HEK293T (cell line): ENCODE measurements around the gene GAK.

Source experiments
- CTCF ChIA-PET: fragments of 350-600 bp; formaldehyde crosslinking; extraction: SDS; loops from one replicate; lab custom pipeline; 2021; ENCODE audit warnings: antibody characterized with exemption, inconsistent platforms; lab: Yijun Ruan, JAX
- POLR2A ChIA-PET: fragments of 350-600 bp; formaldehyde crosslinking; extraction: SDS; loops from one replicate; lab custom pipeline; 2020; ENCODE audit warnings: antibody characterized with exemption, inconsistent platforms; lab: Yijun Ruan, JAX
- DNase-seq: peaks from one replicate; pipeline ENCODE4 v3.0.0; 2012; ENCODE audit warnings: mixed read lengths; ENCODE audit errors: extremely low spot score
- ARNT ChIP-seq: fragments of 450-650 bp; IDR thresholded peaks from 2 replicates; pipeline ENCODE4 v1.6.1; 2017; ENCODE audit warnings: mild to moderate bottlenecking
- BHLHE40 ChIP-seq: fragments of 450-650 bp; IDR thresholded peaks from 2 replicates; pipeline ENCODE4 v1.6.1; 2016; ENCODE audit warnings: mild to moderate bottlenecking, moderate library complexity, borderline replicate concordance
- CTBP1 ChIP-seq: fragments of 450-650 bp; IDR thresholded peaks from 2 replicates; pipeline ENCODE4 v1.6.1; 2016; ENCODE audit warnings: borderline replicate concordance
- ELF4 ChIP-seq: fragments of 450-650 bp; IDR thresholded peaks from 2 replicates; pipeline ENCODE4 v1.6.1; 2017; ENCODE audit warnings: antibody characterized with exemption
- FOXA1 ChIP-seq: fragments of 450-650 bp; IDR thresholded peaks from 2 replicates; pipeline ENCODE4 v1.6.1; 2016; ENCODE audit warnings: mild to moderate bottlenecking
- FOXK2 ChIP-seq: fragments of 450-650 bp; IDR thresholded peaks from 2 replicates; pipeline ENCODE4 v1.6.1; 2016; ENCODE audit warnings: mild to moderate bottlenecking
- FOXM1 ChIP-seq: fragments of 450-650 bp; IDR thresholded peaks from 2 replicates; pipeline ENCODE4 v1.6.1; 2017; ENCODE audit warnings: mild to moderate bottlenecking, borderline replicate concordance
- HDGF ChIP-seq: fragments of 450-650 bp; IDR thresholded peaks from 2 replicates; pipeline ENCODE4 v1.6.1; 2017; ENCODE audit warnings: antibody characterized with exemption, borderline replicate concordance
- L3MBTL2 ChIP-seq: fragments of 450-650 bp; conservative IDR thresholded peaks from 2 replicates; pipeline ENCODE4 v1.6.1; 2016; ENCODE audit warnings: mild to moderate bottlenecking
- LEF1 ChIP-seq: fragments of 450-650 bp; IDR thresholded peaks from 2 replicates; pipeline ENCODE4 v1.6.1; 2017; ENCODE audit warnings: mild to moderate bottlenecking, borderline replicate concordance
- NFRKB ChIP-seq: fragments of 450-650 bp; IDR thresholded peaks from 2 replicates; pipeline ENCODE4 v1.6.1; 2016; ENCODE audit warnings: mild to moderate bottlenecking, moderate library complexity
- SP1 ChIP-seq: fragments of 450-650 bp; IDR thresholded peaks from 2 replicates; pipeline ENCODE4 v1.6.1; 2017
- SUZ12 ChIP-seq: fragments of 450-650 bp; IDR thresholded peaks from 2 replicates; pipeline ENCODE4 v1.6.1; 2016; ENCODE audit warnings: mild to moderate bottlenecking
- TARDBP ChIP-seq: fragments of 450-650 bp; IDR thresholded peaks from 2 replicates; pipeline ENCODE4 v1.6.1; 2016
- ZNF384 ChIP-seq: fragments of 450-650 bp; IDR thresholded peaks from 2 replicates; pipeline ENCODE4 v1.6.1; 2016
- TF ChIP-seq, protein P1 (sequence below): fragments of 450-650 bp; IDR thresholded peaks from 2 replicates; pipeline ENCODE4 v1.6.1; 2016

Gene GAK

DNA sequence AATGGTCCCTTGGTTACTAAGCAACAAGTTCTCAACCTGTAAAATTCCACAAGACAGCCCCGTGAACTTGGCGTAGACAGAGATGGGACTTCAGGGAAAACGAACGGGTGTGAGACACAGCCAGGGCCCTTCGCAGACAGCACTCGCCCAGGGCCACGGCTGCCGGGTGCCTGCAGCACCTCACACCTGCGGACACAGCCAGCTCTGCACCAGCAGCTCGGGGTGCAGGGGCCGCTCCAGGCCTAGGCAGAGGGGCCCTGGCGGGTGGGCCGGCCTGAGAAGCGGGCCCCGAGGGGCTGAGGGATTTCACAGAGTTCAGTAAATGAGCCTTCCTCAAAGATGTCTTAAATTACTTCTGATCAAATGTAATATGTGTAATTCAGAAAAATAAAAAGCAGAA lies 34.0 kb downstream of the GAK start:
- ChIA-PET POLR2A (interaction anchor here (2.4 kb wide), 1 partner anchor 34 kb away, joined by 10 read pairs; the partner anchor contains the start of genes GAK and TMEM175), CTCF (no interaction called here)
- TF ChIP-seq NFRKB (no peak), ELF4 (no peak), L3MBTL2 (no peak), FOXK2 (no peak), FOXM1 (no peak), SUZ12 (no peak), BHLHE40 (no peak), SP1 (no peak), ARNT (no peak), ZNF384 (no peak), CTBP1 (no peak)
- TF ChIP-seq, protein P1, sequence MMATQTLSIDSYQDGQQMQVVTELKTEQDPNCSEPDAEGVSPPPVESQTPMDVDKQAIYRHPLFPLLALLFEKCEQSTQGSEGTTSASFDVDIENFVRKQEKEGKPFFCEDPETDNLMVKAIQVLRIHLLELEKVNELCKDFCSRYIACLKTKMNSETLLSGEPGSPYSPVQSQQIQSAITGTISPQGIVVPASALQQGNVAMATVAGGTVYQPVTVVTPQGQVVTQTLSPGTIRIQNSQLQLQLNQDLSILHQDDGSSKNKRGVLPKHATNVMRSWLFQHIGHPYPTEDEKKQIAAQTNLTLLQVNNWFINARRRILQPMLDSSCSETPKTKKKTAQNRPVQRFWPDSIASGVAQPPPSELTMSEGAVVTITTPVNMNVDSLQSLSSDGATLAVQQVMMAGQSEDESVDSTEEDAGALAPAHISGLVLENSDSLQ = no peak
- DNase-seq = no peak

DNA sequence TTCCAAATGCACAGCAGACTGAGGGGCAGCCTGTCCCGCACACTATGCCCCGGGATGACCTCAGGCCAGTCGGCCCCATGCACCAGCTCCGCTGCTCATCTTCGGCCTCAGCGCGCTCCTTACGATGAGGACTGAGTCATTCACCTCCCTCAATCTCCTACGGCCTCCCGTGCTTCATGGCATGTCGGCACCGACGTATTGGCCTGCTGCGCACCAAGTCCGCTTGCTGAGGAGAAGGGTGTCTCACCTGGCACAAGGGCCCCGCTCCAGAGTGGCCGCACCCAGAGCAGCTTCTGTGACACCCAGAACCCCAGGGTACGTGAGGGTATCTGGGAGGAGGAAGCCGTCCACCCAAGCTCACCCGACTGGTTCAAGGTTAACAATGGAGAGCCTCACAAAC lies 35.5 kb downstream of the GAK start:
- no peak for DNase-seq
- ChIA-PET CTCF (interaction anchor here (1.2 kb wide), 1 partner anchor 30 kb away, joined by 3 read pairs; no protein-coding TSS in a partner anchor), POLR2A (interaction anchor here (2.0 to 2.4 kb wide), 2 partner anchors 35 to 90 kb away, joined by 4 to 10 read pairs; partner anchors contain the start of genes GAK, IDUA and TMEM175)
- TF ChIP-seq BHLHE40 (no peak), CTBP1 (no peak), ZNF384 (no peak), LEF1 (no peak), ARNT (no peak), NFRKB (no peak), FOXA1 (no peak), SUZ12 (no peak), HDGF (no peak), FOXK2 (no peak), FOXM1 (no peak), ELF4 (no peak)
- TF ChIP-seq, protein P1 = no peak

DNA sequence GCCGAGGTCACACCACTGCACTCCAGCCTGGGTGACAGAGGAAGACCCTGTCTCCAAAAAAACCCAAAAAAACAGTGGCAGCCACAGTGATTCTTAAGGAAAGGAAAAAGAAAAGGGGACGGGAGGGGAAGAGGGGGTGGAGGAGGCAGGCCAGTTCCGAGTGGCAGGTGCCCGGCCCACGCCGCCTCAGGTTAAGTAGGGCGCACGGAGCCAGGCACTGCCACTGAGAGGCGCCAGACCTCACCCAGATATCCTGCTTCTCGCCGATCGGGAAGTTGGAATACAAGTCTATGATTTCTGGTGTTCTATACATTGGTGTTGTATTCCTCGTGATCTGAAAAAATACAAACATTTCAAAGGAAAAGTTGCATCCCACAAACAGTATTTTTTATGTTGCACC lies 35.9 kb downstream of the GAK start:
- ChIA-PET POLR2A (interaction anchor here (2.0 kb wide), 1 partner anchor 91 kb away, joined by 4 read pairs; the partner anchor contains the start of gene IDUA), CTCF (interaction anchor here (1.2 kb wide), 1 partner anchor 30 kb away, joined by 3 read pairs; no protein-coding TSS in a partner anchor)
- TF ChIP-seq BHLHE40 (no peak), LEF1 (no peak), ARNT (no peak), SUZ12 (no peak), ELF4 (no peak), L3MBTL2 (no peak), FOXA1 (no peak), FOXM1 (no peak), CTBP1 (no peak), ZNF384 (no peak)
- no peak for DNase-seq

DNA sequence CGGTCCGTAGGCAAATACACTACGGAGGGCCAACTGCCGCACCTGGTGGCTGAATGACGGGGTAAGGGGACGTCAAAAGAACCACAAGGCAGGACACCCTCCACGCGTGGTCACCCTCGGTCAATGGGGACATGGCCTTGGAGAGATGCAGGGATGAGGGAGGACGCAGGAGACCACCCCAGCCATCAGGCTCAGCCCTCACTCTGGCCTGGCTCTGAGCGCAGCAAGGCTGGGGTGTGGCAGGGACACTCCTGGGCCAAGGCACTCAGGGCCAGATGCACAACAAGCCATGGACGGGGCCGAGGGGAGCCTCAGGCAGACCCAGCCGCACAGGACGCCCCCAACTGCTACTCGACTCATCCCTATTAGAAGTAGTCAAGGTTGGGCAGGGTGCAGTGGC lies 36.5 kb downstream of the GAK start:
- TF ChIP-seq SP1 = no peak
- no peak for TF ChIP-seq ARNT
- TF ChIP-seq FOXA1 = no peak
- TF ChIP-seq TARDBP = no peak
- TF ChIP-seq LEF1 = no peak
- TF ChIP-seq FOXM1 = no peak
- no peak for TF ChIP-seq ELF4
- CTCF ChIA-PET = no interaction called here
- POLR2A ChIA-PET = interaction anchor here (2.0 kb wide), 1 partner anchor 91 kb away, joined by 4 read pairs; the partner anchor contains the start of gene IDUA
- no peak for DNase-seq

DNA sequence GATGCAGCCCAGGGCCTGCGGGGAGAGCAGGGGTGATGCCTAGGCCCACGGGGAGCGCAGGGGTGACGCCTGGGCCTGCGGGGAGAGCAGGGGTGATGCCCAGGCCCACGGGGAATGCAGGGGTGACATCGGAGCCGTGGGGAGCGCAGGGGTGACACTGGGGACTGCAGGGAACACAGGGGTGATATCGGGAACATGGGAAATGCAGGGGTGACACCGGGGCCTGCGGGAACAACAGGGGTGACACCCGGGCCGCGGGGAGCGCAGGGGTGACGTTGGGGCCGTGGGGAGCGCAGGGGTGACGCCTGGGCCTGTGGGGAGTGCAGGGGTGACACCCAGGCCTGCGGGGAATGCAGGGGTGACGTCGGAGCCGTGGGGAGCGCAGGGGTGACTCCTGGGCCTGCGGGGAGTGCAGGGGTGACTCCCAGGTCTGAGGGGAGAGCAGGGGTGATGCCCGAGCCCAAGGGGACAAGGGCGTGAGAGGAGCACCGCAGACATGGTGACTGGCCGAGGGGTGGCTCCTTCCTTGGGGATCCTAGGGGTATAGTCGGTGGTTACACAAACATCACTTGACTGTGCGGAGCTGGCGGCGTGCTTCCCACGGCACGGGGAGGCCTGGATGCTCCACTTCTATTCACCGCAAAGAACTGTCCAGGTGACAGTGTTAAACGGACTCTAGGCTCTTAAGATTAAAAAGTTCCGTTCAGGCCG lies 38.0 kb downstream of the GAK start:
- POLR2A ChIA-PET = no interaction called here
- DNase-seq = no peak
- CTCF ChIA-PET = no interaction called here
- TF ChIP-seq ARNT (no peak), BHLHE40 (no peak)

DNA sequence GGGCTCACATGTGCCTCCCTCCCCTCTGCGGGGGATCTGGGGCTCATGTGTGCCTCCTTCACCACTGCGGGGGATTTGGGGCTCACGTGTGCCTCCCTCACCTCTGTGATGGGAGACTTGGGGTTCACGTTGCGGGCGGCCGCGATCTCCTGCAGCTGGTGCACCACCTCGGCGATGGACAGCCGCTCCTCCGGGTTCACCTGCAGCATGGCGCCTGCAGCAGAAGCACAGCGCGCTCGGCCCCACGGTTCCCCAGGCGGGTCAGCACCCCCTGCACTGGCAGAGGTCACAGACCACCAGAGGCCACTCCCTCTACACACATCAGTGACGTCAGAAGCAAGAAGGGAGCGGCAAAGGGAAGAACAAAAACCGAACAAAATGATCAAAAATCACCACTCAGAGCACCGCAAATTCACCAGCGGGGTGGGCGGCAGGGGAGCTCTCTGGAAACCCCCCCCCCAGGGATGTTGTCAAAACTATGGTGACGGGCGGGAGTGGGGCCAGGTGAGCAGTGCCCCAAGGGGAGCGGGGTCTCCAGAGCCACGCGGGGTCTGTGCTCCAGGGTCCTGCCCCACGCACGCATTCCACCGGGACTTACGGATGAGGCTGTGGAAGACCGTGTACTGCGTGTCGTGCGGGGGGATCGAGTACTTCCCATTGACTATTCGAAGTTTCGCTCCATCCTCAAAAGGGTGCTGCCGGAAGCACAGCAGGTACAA lies 38.7 kb downstream of the GAK start:
- POLR2A ChIA-PET = no interaction called here
- no peak for DNase-seq
- TF ChIP-seq NFRKB (no peak), ZNF384 (no peak), LEF1 (no peak), ELF4 (no peak), FOXK2 (no peak), TARDBP (no peak), FOXA1 (no peak), ARNT (no peak), L3MBTL2 (no peak), BHLHE40 (no peak), CTBP1 (no peak), SP1 (no peak), SUZ12 (no peak), HDGF (no peak), FOXM1 (no peak)
- TF ChIP-seq, protein P1 = no peak
- CTCF ChIA-PET = no interaction called here
